ENCODE measurements around the gene BMP8B. TPM values are rescaled to one million over a fixed set of nuclear protein-coding genes. Genes with fewer than 3 reads are reported as not detected.
"Not testable (repeated sequence)": the region's sequence is repeated elsewhere in the genome, so short reads cannot be mapped to it uniquely, and the experiment has no call there.

BMP8B gene
- total RNA-seq, 1 experiment from 2014 or later, result 0.12 TPM

DNA sequence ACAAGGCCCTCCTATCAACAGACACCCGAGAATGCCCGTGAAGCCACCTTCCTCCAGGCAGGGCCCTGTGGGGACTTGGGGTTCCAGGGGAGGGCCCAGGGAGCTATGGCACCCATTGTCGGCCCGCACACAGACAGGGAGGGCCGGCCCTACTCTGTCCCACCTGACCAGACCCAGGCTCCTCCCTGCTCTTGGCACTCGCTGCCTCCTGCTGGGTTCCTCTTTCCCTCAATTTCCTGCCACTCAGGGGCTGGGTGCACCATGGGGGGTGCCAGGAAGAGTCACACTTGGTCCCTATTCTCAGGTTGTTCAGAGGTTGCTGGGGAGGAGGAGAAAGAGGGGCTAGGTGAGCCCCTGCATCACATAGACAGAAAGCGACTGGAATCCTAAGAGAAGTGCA lies 9.5 kb downstream of the BMP8B start:
- no peak for DNase-seq (ENCODE audit: low read depth)

DNA sequence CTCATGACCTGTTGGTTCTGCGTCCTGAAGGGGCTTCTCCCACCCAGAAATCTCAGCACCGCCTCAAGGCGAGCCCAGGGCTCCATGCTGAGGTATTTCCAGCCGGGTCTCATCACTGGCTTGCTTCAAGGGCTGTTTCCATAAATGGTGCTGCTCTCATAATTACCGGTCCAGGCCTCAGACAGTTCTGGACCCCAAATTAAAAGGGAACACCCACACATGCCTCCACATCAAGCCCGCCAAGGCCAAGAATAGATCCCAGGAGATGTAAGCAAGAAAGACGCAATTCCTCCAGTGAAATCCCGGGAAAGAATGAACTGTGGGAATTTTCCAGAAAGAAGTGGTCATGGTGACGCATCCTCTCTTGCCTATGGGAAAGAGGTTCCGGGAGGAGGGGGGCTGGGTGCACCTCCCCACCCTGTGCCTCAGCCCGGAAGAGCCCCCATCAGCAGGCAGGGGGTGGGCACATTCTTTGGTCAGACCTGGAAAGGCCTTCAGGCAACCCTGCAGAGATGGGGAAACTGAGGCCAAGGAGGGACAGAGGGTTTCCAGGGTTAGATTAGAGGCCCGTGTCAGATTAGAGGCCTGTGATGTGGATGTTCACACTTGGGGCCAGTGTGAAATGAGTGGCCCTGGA lies 10.1 kb downstream of the BMP8B start:
- not testable (repeated sequence) for DNase-seq (ENCODE audit: low read depth)

DNA sequence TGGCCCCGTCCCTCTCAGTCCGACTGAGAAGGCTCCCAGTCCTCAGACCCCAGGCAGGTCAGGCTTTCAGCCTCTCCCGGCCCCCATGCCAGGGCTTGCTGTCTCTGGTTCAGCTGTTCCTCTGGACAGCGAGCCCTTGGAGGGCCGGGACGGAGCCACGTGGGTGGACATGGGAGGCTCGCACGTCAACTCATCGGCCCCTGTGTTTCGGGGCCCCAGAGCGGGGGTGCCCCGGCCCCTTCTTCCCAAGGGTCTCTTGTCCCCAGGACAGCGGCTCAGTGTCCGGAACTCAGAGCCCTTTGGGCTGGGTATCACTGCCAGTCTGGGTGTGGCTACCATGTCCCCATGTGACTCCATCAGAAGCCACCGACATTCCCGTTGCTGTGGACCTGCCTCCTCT lies 10.8 kb downstream of the BMP8B start:
- DNase-seq (ENCODE audit: low read depth), result not testable (repeated sequence)

DNA sequence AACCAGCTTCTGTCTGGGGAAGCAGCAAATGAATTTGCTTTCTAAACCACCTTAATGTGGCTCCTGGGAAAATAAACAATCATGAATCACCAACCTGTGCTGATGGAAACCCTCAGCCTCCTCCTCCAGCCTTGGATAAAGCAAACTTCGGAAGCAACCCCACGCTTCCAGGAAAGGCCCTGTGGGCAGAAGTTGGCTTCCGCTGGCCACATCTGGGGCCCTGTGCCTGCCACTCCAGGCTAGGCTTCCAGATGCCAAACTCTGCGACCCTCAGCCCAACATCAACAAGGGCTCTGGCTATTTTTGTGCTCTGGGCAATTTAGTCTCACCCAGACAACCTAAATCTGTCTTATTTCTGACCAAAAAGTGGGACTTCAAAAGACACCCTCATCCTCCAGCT lies 11.4 kb downstream of the BMP8B start:
- peak; percentile 42 for DNase-seq (ENCODE audit: low read depth)

DNA sequence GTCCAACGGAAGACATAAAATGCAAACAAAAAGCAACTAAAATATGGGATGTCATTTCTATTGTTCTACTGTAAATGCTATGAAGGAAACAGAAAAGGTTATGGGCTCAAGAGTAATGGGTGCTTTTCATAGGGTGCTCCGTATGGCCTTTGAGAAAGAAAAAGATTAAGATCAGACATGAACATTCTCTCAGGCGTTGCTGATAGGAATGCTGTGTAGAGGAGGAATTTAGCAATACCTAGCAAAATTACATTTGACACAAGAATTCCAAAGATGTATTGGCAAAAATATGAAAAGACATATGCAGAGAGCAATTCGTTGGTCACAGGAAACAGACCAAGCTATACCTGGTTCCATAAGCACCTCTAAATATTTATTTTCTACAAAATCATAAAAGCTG lies 11.8 kb downstream of the BMP8B start:
- DNase-seq (ENCODE audit: low read depth), result no peak

DNA sequence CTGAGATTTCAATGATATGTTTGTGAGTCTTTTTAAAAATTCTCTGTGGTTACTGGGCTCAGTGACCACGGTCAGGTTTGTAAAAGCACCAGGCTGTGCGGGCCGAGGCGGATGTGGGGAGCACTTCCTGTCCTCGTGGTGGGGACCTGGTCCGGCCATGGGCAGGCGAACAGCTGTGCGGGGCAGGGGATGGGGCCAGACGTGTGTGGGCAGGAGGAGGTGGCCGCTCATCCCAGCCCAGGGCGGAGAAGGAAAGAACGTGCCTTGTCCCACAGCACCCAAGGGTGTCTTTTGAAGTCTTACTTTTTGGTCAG lies 12.3 kb downstream of the BMP8B start:
- peak; percentile 15 for DNase-seq (ENCODE audit: low read depth)

DNA sequence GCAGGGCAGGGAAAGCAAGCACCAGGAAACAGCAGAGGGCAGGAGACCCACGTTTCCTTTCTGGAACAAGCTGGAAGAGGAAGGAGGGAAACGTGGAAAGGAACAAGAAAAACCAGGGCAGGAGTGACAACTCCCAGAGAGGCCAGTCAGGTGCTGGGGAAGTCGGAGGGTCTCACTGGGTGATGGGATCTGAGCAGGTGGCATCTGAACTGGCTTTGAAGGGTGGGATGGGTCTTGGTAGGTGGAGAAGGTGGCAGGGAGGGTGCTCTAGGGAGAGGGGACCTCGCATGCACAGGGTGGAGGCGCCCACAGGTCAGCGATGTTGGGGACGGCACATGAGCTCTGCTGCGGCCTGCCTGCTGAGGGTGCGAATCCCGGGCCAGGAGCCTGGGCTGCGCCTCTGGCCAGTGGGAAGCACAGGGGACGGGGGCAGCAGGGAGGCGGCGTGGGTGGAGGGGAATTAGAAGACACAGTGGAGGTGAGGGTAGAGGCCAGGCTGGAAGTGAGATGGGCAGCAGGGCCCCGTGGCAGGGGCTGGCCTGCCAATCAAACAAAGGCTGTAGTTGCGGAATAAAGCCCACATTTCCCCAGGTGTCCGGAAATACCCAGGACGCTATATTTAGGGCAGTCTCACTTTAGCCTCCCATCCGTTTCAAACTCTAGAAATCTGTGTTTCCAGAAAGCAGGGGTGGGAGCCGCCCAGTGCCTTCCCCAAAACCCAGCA lies 12.8 kb downstream of the BMP8B start:
- not testable (repeated sequence) for DNase-seq (ENCODE audit: low read depth)

DNA sequence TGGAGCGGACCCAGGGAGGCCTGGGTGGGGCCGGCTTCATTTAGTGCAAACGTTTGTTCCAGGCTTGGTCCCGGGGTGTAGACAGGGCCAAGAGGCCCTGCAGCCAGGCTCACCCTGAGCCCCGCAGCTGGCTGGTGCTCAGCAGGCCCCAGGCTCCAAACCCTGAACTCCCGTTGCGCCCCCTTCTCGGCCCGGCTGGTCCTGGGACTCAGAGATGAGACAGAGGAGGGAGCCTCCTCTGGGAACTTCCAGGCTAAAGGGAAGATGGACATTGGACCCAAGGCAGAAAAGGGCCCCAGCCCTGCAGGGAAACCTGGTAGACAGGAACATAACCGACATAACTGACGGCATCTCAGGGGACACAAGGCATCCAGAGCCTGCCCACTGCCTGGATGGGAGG lies 13.5 kb downstream of the BMP8B start:
- not testable (repeated sequence) for DNase-seq (ENCODE audit: low read depth)

DNA sequence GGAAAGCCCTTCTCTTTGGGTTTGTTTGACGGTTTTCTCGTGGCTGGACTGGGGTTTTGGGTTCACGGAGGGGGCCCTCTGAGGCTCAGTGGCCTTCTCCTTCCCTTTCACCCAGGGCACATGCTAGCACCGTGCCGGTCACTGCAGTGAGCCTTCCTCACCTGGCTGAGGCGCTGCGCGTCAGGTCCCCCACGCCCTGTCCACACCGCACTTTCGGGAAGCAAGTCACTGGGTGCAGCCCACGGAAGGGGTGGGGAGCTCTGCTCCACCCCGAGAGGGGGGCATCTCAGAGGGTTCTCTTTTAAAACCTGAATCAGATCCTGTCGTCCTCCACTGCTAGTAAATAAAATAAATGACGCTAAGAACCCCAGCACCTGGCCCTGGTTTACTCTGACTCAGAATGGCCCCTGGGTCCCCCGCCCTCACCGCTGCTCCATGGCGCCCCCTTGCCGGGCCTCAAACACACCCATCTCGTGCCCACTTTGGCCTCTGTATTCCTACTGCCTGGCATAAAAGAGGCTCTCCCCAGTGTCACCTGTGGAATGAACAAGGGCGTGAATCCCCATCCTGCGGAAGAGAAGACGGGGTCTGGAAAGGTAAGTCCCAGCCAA lies 15.2 kb downstream of the BMP8B start:
- DNase-seq (ENCODE audit: low read depth), result not testable (repeated sequence)

DNA sequence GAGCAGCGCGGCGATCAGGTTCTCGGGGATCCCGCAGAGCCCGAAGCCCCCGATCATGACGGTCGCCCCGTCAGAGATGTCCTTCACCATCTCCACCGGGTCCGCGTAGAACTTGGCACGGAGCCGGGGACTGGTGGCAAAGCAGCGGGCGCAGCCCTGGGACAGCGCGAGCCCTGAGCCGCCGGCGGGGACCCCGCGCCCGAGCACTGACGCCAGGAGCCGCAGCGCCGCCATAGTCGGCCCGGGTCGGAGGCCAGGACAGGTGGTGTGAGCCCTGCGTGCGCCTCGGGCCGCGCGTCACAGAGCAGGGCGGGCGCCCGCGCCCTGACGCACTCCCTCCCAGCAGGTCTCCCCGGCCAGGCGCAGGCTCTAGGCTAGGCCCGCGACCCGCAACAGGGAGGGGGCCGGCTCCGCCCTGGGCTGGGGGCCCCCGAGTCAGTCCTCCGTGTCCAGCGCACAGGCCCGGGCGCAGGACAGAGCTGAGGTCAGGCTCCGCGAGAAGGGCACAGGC lies 17.6 kb downstream of the BMP8B start, which contains the start of gene OXCT2:
Gene OXCT2 (minus strand): TSS at position 327 of the 511 bp plus-strand sequence. CDS start 93 bp downstream, at position 234.
- DNase-seq (ENCODE audit: low read depth), result not testable (repeated sequence)

DNA sequence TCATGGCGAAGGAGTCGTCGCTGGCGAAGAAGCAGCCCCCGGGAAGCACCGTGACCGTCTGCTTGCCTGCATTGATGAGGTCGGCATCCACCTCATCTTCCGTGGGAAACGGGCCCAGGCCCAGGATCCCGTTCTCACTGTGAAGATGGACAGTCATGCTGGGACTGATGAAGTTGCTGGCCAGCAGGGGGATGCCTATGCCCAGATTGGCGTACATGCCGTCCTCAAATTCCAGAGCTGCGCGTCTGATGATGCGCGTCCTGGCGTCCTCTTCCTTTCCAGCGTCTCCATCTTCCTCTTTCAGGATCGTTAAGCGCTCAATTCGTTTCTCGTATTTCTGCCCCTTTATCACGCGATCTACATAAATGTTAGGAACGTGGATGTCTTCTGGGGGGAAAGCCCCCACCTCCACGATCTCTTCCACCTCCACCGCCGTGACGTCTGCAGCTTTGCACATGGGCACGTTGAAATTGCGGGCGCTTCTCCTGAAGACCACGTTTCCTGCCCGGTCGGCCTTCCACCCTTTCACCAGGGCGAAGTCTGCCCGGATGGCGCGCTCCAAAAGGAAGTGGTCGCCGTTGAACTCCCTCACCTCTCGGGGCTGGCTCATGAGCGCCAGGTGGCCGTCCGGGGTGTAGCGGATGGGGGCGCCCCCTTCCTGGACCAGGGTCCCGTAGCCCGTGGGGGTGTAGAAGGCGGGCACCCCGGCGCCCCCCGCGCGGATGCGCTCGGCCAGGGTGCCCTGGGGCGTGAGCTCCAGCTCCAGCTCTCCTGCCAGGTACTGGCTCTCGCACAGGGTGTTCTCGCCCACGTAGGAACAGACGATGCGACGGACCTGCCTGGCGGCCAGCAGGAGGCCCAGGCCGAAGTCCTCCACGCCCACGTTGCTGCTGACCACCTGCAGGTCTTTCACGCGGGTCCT lies 18.3 kb downstream of the BMP8B start:
- DNase-seq (ENCODE audit: low read depth), result not testable (repeated sequence)

DNA sequence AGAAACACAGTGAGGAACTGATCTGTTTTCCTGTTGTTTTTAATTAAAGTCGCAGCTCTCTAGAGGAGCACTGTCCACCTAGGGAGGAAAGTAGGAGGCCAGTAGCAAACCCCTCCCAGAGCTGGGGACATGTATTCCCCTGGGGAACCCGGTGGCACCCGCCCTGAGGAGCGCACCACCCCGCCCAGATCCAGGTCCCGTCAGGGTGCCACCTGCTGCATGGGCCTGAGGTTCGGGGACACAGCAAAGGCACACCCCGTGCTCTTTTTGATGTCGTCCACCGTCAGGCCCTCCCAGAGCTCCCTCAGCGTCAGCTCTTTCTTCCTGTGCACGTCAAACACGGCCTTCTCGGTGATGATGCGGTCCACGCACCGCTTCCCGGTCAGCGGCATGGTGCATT lies 19.2 kb downstream of the BMP8B start:
- not testable (repeated sequence) for DNase-seq (ENCODE audit: low read depth)

DNA sequence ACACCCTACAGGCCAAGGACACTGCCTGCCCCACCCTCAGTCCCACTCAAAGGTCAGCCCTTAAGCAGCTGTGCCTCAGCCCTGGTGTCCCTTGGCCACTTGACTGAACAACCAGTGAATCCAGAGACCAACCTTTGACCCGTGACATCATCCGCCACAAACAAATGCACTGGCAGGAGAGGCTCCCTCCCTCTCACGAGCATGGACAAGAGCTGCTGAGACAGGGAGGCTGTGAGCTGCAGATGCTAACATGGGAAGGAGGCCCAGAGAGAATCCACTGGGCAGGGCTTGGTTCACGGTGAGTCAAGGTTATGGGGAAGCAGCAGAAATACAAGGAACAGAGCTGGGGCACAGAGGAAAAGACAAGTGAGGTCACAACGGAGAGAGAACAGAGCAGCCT lies 22.2 kb downstream of the BMP8B start:
- not testable (repeated sequence) for DNase-seq (ENCODE audit: low read depth)

DNA sequence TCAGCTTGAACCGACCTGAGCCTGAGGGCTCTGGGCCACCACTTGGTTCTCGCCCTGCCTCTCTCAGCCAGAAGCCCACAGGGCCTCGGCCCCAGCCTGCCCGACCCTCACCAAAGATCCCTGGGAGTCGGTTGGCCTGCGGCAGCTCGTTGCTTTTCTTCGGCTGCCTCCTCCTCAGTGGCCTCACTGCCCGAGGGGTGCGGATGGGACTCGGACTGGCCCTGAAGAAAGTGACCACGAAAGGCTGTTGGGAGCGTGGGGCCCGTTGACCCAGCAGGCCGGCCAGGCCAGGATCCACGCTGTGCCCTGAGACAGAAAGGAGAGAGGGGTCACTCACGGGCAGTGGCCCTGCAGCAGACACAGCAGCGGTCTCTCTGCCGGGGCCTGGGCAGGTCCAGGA lies 24.2 kb downstream of the BMP8B start:
- not testable (repeated sequence) for DNase-seq (ENCODE audit: low read depth)

DNA sequence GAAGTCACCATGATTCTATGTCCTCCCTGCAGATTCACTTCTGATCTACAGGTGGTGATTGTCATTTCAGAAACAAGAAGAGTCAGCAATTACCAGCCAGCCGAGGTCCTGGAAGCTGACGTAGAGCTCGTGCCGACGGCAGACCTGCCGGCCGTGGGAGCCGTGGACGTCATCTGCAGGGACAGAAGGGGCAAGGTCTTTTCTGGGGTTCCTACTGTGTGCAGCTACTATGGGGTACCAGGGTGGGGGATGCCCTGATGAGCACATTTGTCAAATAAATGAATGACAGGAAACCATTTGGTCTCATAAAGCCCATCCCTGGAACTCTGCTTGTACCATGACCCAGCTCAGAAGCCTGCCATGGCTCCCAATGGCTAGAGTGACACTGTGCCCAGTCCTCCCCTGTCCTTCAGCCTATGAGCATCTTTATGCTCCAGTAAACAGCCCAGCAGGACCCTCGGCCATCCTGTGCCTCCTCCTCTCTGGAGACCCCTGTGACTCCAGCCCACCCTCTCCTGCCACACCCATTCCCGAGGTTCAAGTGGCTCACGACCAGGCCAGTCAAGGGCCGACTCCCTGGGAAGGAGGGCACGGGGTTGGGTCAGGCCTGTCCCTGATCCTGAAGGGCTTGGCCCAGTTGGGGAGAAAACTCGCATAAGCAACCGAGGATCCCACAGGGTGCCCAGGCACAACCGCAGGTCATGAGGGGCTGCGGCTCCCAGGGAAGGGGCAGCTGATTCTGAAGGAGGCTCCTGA lies 24.9 kb downstream of the BMP8B start:
- DNase-seq (ENCODE audit: low read depth), result not testable (repeated sequence)

DNA sequence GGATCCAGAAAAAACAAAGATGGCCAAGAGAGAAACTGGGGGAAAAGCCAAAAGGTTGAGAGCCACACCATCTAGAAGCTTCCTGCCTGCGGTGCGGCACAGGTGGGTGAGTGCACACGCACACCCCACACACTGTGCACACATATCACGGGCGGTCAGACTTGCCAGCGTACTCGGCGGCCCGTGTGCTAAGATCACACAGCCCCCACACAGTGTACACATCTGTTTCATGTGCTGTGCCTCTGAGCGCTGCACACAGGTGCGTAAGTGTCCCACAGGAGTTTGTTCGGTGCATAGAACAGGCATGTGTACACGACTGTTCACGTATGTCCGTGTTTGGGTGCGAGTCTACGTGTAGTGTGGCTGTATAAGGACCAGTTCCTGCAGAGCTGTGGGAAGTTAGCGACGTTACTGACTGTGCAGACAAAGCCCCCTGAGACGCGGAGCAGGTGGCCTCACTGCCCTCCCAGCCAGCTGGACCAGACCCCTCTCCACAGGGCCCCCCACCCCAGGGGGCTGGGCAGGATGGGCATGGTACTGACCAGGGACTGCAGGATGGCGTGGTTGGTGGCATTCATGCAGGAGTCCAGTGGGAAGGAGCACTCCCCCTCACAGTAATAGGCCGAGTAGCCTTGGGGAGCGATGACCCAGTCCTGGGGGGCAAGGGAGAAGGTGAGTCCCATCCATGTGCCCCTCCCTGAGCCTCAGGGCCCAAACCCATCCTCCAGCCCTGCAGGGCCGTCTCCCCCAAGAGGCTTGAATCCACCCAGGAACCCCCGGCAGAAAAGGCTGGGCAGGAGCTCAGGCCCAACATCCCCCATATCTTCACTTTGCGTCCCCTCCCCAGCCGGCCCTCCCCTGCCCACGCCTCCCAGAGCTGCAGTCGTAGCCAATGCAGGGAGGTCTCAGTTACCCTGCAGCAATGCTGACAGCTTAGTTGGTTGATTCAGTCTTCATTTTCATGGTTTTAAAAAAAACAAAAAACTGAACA lies 25.8 kb downstream of the BMP8B start:
- DNase-seq (ENCODE audit: low read depth), result no peak

DNA sequence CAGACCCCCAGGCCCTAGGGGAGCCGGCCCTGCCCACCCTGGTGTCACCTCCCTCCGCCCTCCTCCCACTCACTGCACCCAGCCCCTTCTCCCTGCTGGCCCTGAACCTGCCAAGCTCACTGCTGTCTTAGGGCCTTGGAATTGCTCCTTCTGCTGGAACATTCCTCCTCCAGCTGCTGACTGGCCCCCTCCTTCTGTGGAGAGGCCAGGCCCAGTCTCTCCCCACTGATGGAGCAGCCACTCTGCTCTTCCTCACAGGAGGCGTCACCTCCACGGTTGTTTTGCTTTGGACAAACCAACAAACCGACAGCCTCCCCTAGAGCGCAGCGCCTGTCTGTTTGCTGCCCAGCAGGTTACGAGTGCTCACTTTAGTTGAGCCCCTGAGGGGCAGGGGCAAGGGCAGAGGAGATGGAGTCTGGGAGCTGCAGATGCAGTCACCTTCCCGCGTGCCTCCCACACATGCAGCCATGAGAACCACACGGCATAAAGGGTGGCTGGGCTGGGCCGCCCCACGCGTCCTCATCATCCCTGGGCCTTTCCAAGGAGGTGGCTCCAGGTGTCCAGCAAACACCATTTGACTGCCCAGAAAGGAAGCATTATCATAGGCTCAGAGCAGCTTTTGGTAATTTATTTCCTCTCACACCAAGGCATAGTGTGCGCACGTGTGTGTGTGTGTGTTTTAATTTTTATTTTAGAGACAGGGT lies 27.0 kb downstream of the BMP8B start:
- DNase-seq (ENCODE audit: low read depth), result no peak

DNA sequence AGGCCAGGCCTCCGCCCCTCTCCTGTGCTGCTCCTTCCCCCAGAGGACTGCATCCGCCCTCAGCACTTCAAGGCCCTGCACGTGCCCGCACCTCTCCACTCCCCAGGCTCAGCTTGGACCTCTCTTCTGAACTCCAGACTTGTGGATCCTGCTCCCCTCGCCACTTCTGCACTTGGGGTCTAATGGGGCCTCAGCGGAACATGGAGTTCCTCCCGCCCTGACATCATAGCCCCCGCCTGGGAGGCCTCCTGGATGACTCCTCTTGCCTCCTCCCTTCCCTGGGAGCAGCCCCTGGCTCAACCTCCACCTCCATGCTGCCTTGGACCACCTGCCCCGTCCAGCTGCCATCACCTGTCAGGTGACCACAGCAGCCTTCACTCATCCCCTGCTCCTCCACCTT lies 27.6 kb downstream of the BMP8B start:
- DNase-seq (ENCODE audit: low read depth), result no peak
